Esophagus squamous epithelium (tissue), 5 donors: ENCODE results near the gene LXN. TPM values are rescaled to one million over a fixed set of nuclear protein-coding genes. Genes with fewer than 3 reads are reported as not detected.

Experiments
- DNase-seq: peaks from one replicate; lab custom pipeline; 2025; lab: John Stamatoyannopoulos, UW
- H3K27ac ChIP-seq, 4 donors: fragments of 200-600 bp; sonication (generic); one replicate each; pipeline ENCODE4 v1.5.1; 2016 to 2019; ENCODE audit warnings: mild to moderate bottlenecking in 1 of 4
- H3K27me3 ChIP-seq, 4 donors: fragments of 200-600 bp; sonication (generic); 1 replicate in 3 of 4; 2 replicates in 1 of 4; pipeline versions ENCODE4 v1.5.1 to v1.6.0; 2017 to 2021; ENCODE audit warnings: antibody characterized with exemption in 1 of 4
- H3K36me3 ChIP-seq, 3 donors: fragments of 200-600 bp; sonication (generic); one replicate each; pipeline ENCODE4 v1.5.1; 2016 to 2019
- H3K4me1 ChIP-seq, 3 donors: fragments of 200-600 bp; sonication (generic); one replicate each; pipeline ENCODE4 v1.5.1; 2017 to 2019
- H3K4me3 ChIP-seq, 4 donors: fragments of 200-600 bp; sonication (generic); 1 replicate in 3 of 4; 2 replicates in 1 of 4; pipeline ENCODE4 v1.5.1; 2016 to 2019; ENCODE audit warnings: mild to moderate bottlenecking in 2 of 4, moderate library complexity in 1 of 4
- H3K9me3 ChIP-seq, 3 donors: fragments of 200-600 bp; sonication (generic); one replicate each; pipeline ENCODE4 v1.5.1; 2016 to 2019
- POLR2A ChIP-seq, 4 donors: fragments of 450-650 bp; IDR thresholded peaks; one replicate each; pipeline ENCODE4 v1.6.1; 2017; ENCODE audit warnings: antibody characterized with exemption in 4 of 4, mild to moderate bottlenecking in 4 of 4, moderate library complexity in 3 of 4
- WGBS, 2 donors: methylation state at CpG; one replicate each; pipeline ENCODE4 v1.1.5; 2018; 5-methylcytosine and 5-hydroxymethylcytosine counted together
- intact Hi-C: fragments of 100-400 bp; cut with DNase I; formaldehyde crosslinking; loops from one replicate; pipeline ENCODE4 v1.15.0; 2022
- total RNA-seq, 4 donors: library from RNA; depleted of rRNA; stranded (reverse); fragments of >200 nt; gene quantifications; one replicate each; pipeline ENCODE4 v1.1.0, GENCODE V29; 2016
- TF ChIP-seq, protein P1 (sequence below), 6 experiments: fragments of 450-650 bp in 4 of 6; fragments of 200-600 bp in 2 of 6; sonication (generic) in 2 of 6; IDR thresholded peaks; one replicate each; pipeline ENCODE4 v1.5.1; 2016 to 2019; ENCODE audit warnings: antibody characterized with exemption in 6 of 6, mild to moderate bottlenecking in 4 of 6, moderate library complexity in 4 of 6
- donor health status: DM: yes; HTN: yes; CAD: no.

LXN gene
- total RNA-seq, 4 donors from 2014 or later, result 4.7 to 11.1 (median 9.6) TPM

DNA sequence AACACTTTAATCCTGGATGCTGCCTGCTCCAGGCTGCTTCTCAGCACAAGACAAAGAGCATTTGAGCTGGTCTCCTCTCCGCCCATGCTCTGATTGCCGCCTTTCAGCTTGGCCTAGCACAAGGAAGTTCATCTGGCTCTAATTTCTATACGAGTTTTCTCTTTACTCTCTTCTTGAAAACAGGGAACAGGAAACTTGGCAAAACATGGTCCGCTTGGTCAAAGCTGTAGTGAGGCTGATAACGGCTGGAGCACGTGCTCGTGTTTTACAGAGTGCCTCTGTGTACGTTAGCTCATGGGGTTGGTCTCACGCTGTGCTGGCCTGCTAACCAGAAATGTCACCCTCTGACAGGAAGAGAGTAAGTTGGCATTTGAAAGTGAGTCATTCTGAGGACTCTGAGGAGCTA lies 40.6 kb upstream of the LXN start:
- Histone ChIP-seq H3K4me3 (no peak overlapping the region), H3K27me3 (no peaks in the 10 kb centered on the region), H3K4me1 (peaks cover 3 to 29% (median 7%) of the 10 kb centered on the region in 3 donors), H3K36me3 (peaks cover 0 to 19% (median 0%) of the 10 kb centered on the region in 3 donors), H3K27ac (peak overlapping the region in 3 of 4 donors; percentile 32 to 63 (median 61)), H3K9me3 (no peaks in the 10 kb centered on the region)
- no peak for DNase-seq
- WGBS, 2 donors, result 37 to 85% methylated on average over 5 to 9 of the region's 9 CpGs
- intact Hi-C loops, result no loop called here
- no peak for TF ChIP-seq POLR2A (IDR thresholded peaks at IDR 0.05)
- TF ChIP-seq, protein P1, sequence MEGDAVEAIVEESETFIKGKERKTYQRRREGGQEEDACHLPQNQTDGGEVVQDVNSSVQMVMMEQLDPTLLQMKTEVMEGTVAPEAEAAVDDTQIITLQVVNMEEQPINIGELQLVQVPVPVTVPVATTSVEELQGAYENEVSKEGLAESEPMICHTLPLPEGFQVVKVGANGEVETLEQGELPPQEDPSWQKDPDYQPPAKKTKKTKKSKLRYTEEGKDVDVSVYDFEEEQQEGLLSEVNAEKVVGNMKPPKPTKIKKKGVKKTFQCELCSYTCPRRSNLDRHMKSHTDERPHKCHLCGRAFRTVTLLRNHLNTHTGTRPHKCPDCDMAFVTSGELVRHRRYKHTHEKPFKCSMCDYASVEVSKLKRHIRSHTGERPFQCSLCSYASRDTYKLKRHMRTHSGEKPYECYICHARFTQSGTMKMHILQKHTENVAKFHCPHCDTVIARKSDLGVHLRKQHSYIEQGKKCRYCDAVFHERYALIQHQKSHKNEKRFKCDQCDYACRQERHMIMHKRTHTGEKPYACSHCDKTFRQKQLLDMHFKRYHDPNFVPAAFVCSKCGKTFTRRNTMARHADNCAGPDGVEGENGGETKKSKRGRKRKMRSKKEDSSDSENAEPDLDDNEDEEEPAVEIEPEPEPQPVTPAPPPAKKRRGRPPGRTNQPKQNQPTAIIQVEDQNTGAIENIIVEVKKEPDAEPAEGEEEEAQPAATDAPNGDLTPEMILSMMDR (IDR thresholded peaks at IDR 0.05), result no peak

DNA sequence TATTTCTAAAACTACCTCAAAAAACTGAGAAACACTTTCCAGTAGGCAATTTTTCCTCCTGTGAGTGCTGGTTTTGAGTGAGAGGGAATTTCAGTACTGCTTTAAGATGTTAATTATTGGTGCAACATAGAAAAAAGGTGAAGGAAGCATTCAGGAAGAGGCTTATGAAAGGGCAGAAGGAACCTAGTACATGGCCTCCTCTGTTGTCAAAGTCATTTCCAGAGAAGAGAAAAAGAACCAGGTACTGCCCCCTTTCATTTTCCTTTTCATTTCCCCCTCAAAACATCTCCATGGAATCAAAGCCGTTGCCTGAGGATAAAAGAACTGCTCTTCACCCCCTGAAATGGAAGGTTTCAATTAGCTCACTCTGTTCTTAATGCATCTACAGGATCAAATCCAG lies 40.0 kb upstream of the LXN start:
- H3K4me1 ChIP-seq, result peaks cover 3 to 25% (median 7%) of the 10 kb centered on the region in 3 donors
- H3K36me3 ChIP-seq, result peaks cover 0 to 23% (median 0%) of the 10 kb centered on the region in 3 donors
- 54 to 67% methylated on average over 1 of the region's 1 CpG for WGBS, 2 donors
- no peaks in the 10 kb centered on the region for H3K9me3 ChIP-seq
- intact Hi-C loops, result no loop called here
- H3K27me3 ChIP-seq, result no peaks in the 10 kb centered on the region
- H3K4me3 ChIP-seq, result no peak overlapping the region
- DNase-seq, result no peak
- no peak for TF ChIP-seq POLR2A (IDR thresholded peaks at IDR 0.05)
- TF ChIP-seq, protein P1 (IDR thresholded peaks at IDR 0.05), result no peak
- peak overlapping the region in 3 of 4 donors; percentile 32 to 63 (median 61) for H3K27ac ChIP-seq

DNA sequence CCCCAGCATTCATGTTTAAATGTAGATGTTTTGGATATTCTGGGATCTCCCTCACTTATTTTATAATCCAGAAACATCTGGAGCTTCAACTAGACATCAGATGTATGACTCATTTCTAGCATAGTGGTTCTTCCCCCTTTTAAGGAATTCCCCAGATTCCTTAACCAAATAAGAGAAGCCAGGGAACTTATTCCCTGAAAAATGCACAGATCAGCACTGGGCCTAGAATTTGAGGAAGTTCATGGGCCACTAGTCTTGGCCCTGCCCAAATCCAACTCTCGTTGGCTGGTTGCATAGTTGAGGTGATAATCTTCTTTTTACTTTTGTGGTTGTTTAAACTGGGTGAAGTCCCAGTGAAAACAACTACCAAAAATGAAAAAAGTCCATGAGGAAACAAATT lies 39.4 kb upstream of the LXN start:
- Histone ChIP-seq H3K36me3 (peaks cover 0 to 27% (median 0%) of the 10 kb centered on the region in 3 donors), H3K4me3 (no peak overlapping the region), H3K27me3 (no peaks in the 10 kb centered on the region), H3K4me1 (peaks cover 3 to 22% (median 7%) of the 10 kb centered on the region in 3 donors), H3K9me3 (no peaks in the 10 kb centered on the region), H3K27ac (peak overlapping the region in 3 of 4 donors; percentile 26 to 63 (median 32))
- 18 to 29% methylated on average over 1 of the region's 1 CpG for WGBS, 2 donors
- TF ChIP-seq, protein P1 (IDR thresholded peaks at IDR 0.05), result no peak
- intact Hi-C loops, result no loop called here
- no peak for DNase-seq

DNA sequence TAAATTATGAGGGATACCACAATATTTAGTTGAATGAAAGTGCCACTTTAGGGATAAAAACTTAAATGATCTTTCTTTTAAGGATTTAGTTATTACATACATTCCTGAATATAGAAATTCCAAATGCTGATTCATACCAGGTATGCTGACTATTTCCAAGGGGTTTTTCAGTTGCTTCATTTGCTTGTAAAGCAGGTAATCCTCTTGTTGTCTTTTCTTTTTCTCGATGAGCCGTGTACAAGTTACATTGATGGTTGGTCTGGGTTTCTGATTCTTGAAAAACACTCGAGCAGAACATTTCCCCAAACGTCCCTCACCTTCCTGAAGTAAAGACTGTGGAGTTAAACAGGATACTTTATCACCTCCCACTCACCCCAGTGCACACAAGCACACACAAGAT lies 38.2 kb upstream of the LXN start:
- Histone ChIP-seq H3K4me1 (peaks cover 3 to 22% (median 7%) of the 10 kb centered on the region in 3 donors), H3K4me3 (no peak overlapping the region), H3K36me3 (peaks cover 0 to 27% (median 0%) of the 10 kb centered on the region in 3 donors), H3K9me3 (no peaks in the 10 kb centered on the region), H3K27me3 (no peaks in the 10 kb centered on the region), H3K27ac (no peak overlapping the region)
- TF ChIP-seq POLR2A (IDR thresholded peaks at IDR 0.05), result no peak
- TF ChIP-seq, protein P1 (IDR thresholded peaks at IDR 0.05), result no peak
- WGBS, 2 donors, result 42 to 66% methylated on average over 4 of the region's 4 CpGs
- intact Hi-C loops, result no loop called here
- DNase-seq, result no peak

DNA sequence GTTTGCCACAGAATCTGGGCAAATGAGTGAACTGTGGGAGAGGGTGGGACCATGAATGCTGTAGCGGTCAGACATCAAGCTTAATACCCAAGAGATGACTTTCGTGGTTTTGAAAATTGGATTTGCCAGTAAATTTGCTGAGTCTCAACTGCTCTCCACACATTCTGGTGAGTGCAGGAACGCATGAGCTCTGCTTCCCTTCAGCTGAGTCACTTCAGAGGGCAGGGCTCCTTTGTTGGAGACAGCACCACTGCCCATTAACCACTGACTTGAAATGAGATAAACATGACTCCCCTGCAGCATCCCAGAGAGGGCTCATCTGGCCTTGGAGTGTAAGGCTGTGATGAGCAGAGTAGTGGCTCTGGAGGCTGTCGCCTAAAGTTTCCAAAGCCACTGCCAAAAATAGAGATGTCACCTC lies 37.2 kb upstream of the LXN start:
- Histone ChIP-seq H3K36me3 (peaks cover 0 to 36% (median 0%) of the 10 kb centered on the region in 3 donors), H3K4me3 (no peak overlapping the region), H3K27me3 (no peaks in the 10 kb centered on the region), H3K27ac (no peak overlapping the region), H3K9me3 (no peaks in the 10 kb centered on the region), H3K4me1 (peaks cover 3 to 22% (median 7%) of the 10 kb centered on the region in 3 donors)
- DNase-seq, result no peak
- no peak for TF ChIP-seq POLR2A (IDR thresholded peaks at IDR 0.05)
- TF ChIP-seq, protein P1 (IDR thresholded peaks at IDR 0.05), result no peak
- 49 to 59% methylated on average over 4 of the region's 4 CpGs for WGBS, 2 donors
- intact Hi-C loops, result no loop called here
